ENCODE results near the gene MLST8. TPM values are rescaled to one million over a fixed set of nuclear protein-coding genes. Genes with fewer than 3 reads are reported as not detected.

Gene MLST8
- total and polyA plus RNA-seq, 2 of the 8 experiments (the other 6 are each of a cell fraction or from before 2014, with no cell fraction given) = 67.6 to 321 TPM

- Histone ChIP-seq H3K79me2 (ENCODE audit: control insufficient read depth in 1 of 2, insufficient read depth in 2 of 2, low read length in 2 of 2) (peaks cover 0 to 23% of the 10 kb centered on the region in 2 experiments; a peak in 2 of 4 replicates), H3K79me1 (ENCODE audit: low read depth, low read length) (peaks cover 4% of the 10 kb centered on the region; the same call in 1 of the 2 replicates), H4K5ac (ENCODE audit: insufficient read length, low read depth, low read length) (peak within 1 kb of the TSS; percentile 87)
- no peak for TF ChIP-seq RNF2 (IDR thresholded peaks at IDR 0.05; ENCODE audit: borderline replicate concordance, low read depth, low read length, missing control alignments, poor library complexity, severe bottlenecking)
- TF ChIP-seq SP4 (IDR thresholded peaks at IDR 0.05; ENCODE audit: low read length) = peak; percentile 69; the same call in 1 of the 2 replicates
- TF ChIP-seq CBX8 (IDR thresholded peaks at IDR 0.05; ENCODE audit: borderline replicate concordance, low read depth, low read length) = no peak
- TF ChIP-seq POU5F1 (IDR thresholded peaks at IDR 0.05; ENCODE audit: low read depth, low read length) = 0 out of 2 replicates have a peak, but pooled peaks have one; percentile 17
- TF ChIP-seq CTBP2 (IDR thresholded peaks at IDR 0.05; ENCODE audit: borderline replicate concordance, insufficient read depth, insufficient read length, low read length) = no peak
- TF ChIP-seq POLR2A (IDR thresholded peaks at IDR 0.05; ENCODE audit: control extremely low read depth in 1 of 2, low read depth in 2 of 2, low read length in 2 of 2) = peak; percentile 89 to 90
- TF ChIP-seq E2F6 (IDR thresholded peaks at IDR 0.05) = peak; percentile 25; the same call in 1 of the 2 replicates
- no peak for TF ChIP-seq CEBPB (IDR thresholded peaks at IDR 0.05; ENCODE audit: low read depth, low read length)
These were observed 46.2 kb downstream of the MLST8 start, which contains the start of gene ECI1 for GRCh38 chr16:2251296-2252111. TSS of gene ECI1 (minus strand) at chr16:2251587. CDS start at chr16:2251566, 21 bp downstream.

More at GRCh38 chr16:2251296-2252111, 46.2 kb downstream of the MLST8 start, which contains the start of gene ECI1:
- CTCF ChIA-PET (ENCODE audit: partially characterized antibody) = interaction anchor here (0.5 to 2.6 kb wide), 20 partner anchors 9 to 695 kb away, joined by 3 to 26 read pairs (median 4); partner anchors contain the start of gene DNASE1L2
- FAIRE-seq (no peak), DNase-seq (ENCODE audit: low read depth in 1 of 2, low spot score in 2 of 2) (peak; percentile 84 to 96)
- peak within 1 kb of the TSS; percentile 86 for H3K27ac ChIP-seq (ENCODE audit: low read depth, low read length)
- H3K4ac ChIP-seq (replicated peaks; ENCODE audit: insufficient read length, low read depth, low read length) = no peak within 1 kb of the TSS
- peak within 1 kb of the TSS; percentile 90 for H2BK5ac ChIP-seq (ENCODE audit: low read depth, low read length)
- no peak within 1 kb of the TSS for H3K23ac ChIP-seq (ENCODE audit: insufficient read length)
- H3K27me3 ChIP-seq (replicated peaks in 1 of 4; ENCODE audit: control insufficient read depth in 3 of 4, extremely low read depth in 1 of 4, insufficient read depth in 3 of 4, low read length in 3 of 4) = no peaks in the 10 kb centered on the region
- H3K56ac ChIP-seq (replicated peaks; ENCODE audit: insufficient read length, low read depth, low read length) = peak within 1 kb of the TSS; percentile 42
- peak within 1 kb of the TSS; percentile 63 to 84 for H3K4me2 ChIP-seq (ENCODE audit: insufficient read depth in 1 of 2, low read depth in 2 of 2, low read length in 2 of 2)
- H2AK5ac ChIP-seq (ENCODE audit: low read depth, low read length) = peak within 1 kb of the TSS; percentile 9; the same call in 1 of the 2 replicates
- H3K14ac ChIP-seq (ENCODE audit: insufficient read length) = no peak within 1 kb of the TSS
- peaks cover 3% of the 10 kb centered on the region; the same call in 1 of the 2 replicates for H3K23me2 ChIP-seq (ENCODE audit: low read depth, low read length)
- H3K4me3 ChIP-seq (ENCODE audit: extremely low read depth in 1 of 4, insufficient read depth in 2 of 4, low read depth in 3 of 4, low read length in 4 of 4) = peak within 1 kb of the TSS; percentile 76 to 95 (median 83)
- no peak within 1 kb of the TSS for H2BK120ac ChIP-seq (replicated peaks; ENCODE audit: low read depth, low read length)
- WGBS, 2 experiments (ENCODE audit: extremely low coverage in 1 of 2, insufficient coverage in 1 of 2, insufficient read length in 1 of 2, insufficient replicate concordance in 2 of 2, low coverage in 1 of 2, low lambda C conversion rate in 2 of 2, missing lambda C conversion rate in 1 of 2) = 6% methylated on average over 82 of the region's 88 CpGs; no CpG with 5 or more reads in 1 of the 2 experiments
- no peaks in the 10 kb centered on the region for H3K9me3 ChIP-seq (ENCODE audit: insufficient read depth in 2 of 2, low read depth in 1 of 2, low read length in 1 of 2)
- peak within 1 kb of the TSS; percentile 96 for H4K8ac ChIP-seq (ENCODE audit: extremely low read depth, insufficient read depth, low read length)
- H4K20me1 ChIP-seq (replicated peaks in 1 of 2; ENCODE audit: control insufficient read depth in 1 of 2, insufficient read depth in 2 of 2, low read length in 2 of 2) = peaks cover 6 to 13% of the 10 kb centered on the region in 2 experiments
- no peak within 1 kb of the TSS for H2BK20ac ChIP-seq (ENCODE audit: low read length)
- POLR2A ChIA-PET (ENCODE audit: partially characterized antibody) = interaction anchor here (0.6 to 13.9 kb wide), 41 partner anchors 12 to 352 kb away, joined by 3 to 228 read pairs (median 5); partner anchors contain the start of genes AMDHD2, CEMP1, DNASE1L2 and E4F1
- H2BK15ac ChIP-seq (ENCODE audit: low read length) = no peak within 1 kb of the TSS
- peak within 1 kb of the TSS; percentile 68 to 95 (median 79) for H3K9ac ChIP-seq (replicated peaks in 1 of 4; ENCODE audit: extremely low read depth in 1 of 4, low read depth in 3 of 4, low read length in 3 of 4)
- H3K4me1 ChIP-seq (replicated peaks in 1 of 4; ENCODE audit: control insufficient read depth in 3 of 4, insufficient read depth in 4 of 4, low read length in 3 of 4) = peaks cover 4 to 6% (median 5%) of the 10 kb centered on the region in 4 experiments; a peak in 6 of 7 replicates
- H2AFZ ChIP-seq (ENCODE audit: low read length) = no peak within 1 kb of the TSS
- H3K18ac ChIP-seq (ENCODE audit: extremely low read depth, low read length) = peak within 1 kb of the TSS; percentile 78
- H3K36me3 ChIP-seq (ENCODE audit: control insufficient read depth in 2 of 4, insufficient read depth in 4 of 4, low read length in 3 of 4) = peaks cover 19 to 46% (median 34%) of the 10 kb centered on the region in 4 experiments
- H4K91ac ChIP-seq (replicated peaks; ENCODE audit: insufficient read length, low read length) = no peak within 1 kb of the TSS
- H2BK12ac ChIP-seq (ENCODE audit: low read depth, low read length) = peak within 1 kb of the TSS; percentile 68; the same call in 1 of the 2 replicates

All from H1 (cell line).